ENCODE data around the gene HEXA.

DNA sequence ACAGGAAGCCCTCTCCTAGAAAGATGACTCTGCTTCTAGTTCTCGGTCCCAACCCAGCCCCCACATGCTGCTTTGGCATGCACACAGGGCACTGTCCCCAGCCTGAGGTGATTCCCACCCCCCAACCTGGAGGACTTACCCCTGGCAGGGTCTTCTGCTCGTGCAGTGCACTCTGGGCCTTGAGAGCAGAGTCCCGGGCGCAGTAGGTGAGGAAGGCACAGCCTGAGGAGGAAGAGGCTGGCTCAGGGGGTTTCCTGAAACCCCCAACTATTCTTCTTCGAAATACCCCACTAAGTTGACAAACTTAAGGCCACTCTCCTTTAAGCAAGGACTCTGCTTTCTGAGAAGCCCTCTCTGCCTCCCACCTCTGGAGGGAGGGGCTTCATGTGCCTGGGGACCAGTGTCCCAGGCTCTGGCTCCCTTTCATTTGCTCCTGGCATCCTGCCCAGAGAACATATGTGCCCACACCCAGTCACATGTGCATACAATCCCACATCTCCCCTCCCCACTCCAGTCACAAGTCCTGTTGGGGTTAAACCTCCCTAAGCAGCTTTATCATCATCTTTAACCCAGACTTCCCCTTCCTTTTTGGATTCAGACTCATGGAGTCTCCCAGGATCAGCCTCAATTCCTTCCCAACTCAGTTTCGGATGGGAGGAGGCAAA is 60.0 kb downstream of the HEXA start:
- TF ChIP-seq, protein P1, sequence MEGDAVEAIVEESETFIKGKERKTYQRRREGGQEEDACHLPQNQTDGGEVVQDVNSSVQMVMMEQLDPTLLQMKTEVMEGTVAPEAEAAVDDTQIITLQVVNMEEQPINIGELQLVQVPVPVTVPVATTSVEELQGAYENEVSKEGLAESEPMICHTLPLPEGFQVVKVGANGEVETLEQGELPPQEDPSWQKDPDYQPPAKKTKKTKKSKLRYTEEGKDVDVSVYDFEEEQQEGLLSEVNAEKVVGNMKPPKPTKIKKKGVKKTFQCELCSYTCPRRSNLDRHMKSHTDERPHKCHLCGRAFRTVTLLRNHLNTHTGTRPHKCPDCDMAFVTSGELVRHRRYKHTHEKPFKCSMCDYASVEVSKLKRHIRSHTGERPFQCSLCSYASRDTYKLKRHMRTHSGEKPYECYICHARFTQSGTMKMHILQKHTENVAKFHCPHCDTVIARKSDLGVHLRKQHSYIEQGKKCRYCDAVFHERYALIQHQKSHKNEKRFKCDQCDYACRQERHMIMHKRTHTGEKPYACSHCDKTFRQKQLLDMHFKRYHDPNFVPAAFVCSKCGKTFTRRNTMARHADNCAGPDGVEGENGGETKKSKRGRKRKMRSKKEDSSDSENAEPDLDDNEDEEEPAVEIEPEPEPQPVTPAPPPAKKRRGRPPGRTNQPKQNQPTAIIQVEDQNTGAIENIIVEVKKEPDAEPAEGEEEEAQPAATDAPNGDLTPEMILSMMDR (IDR thresholded peaks at IDR 0.05; ENCODE audit: low read depth, low read length, missing input control), result no peak
- TF ChIP-seq SP1 (IDR thresholded peaks at IDR 0.05), result no peak
